ENCODE results near the gene GGN.
"Not testable (repeated sequence)": the region's sequence is repeated elsewhere in the genome, so short reads cannot be mapped to it uniquely, and the experiment has no call there.

Gene GGN

GRCh38 chr19:38387550-38388348, at the start of gene GGN:
GGN (minus strand) TSS chr19:38388034; CDS start chr19:38387261, 773 bp downstream.
- DNase-seq (ENCODE audit: low read depth) = peak; percentile 51

- no peak for DNase-seq (ENCODE audit: low read depth)
Observed at GRCh38 chr19:38437295-38437694, 49.5 kb upstream of the GGN start.

GRCh38 chr19:38434549-38435051, 46.8 kb upstream of the GGN start:
- DNase-seq (ENCODE audit: low read depth) = no peak

GRCh38 chr19:38433268-38433733, 45.5 kb upstream of the GGN start, which contains the start of gene RYR1:
RYR1 (plus strand) TSS chr19:38433691; CDS start chr19:38433830, 139 bp downstream.
- no peak for DNase-seq (ENCODE audit: low read depth)

- no peak for DNase-seq (ENCODE audit: low read depth)
Observed at GRCh38 chr19:38430931-38431330, 43.1 kb upstream of the GGN start.

GRCh38 chr19:38429811-38430156, 42.0 kb upstream of the GGN start:
- DNase-seq (ENCODE audit: low read depth) = no peak

- no peak for DNase-seq (ENCODE audit: low read depth)
Observed at GRCh38 chr19:38429055-38429810, 41.4 kb upstream of the GGN start.

GRCh38 chr19:38427035-38427677, 39.3 kb upstream of the GGN start:
- not testable (repeated sequence) for DNase-seq (ENCODE audit: low read depth)

- DNase-seq (ENCODE audit: low read depth) = no peak
Observed at GRCh38 chr19:38425810-38426466, 38.1 kb upstream of the GGN start, which contains the start of gene RASGRP4. RASGRP4 (minus strand) TSS chr19:38426219; CDS start chr19:38426091, 128 bp downstream.

GRCh38 chr19:38425222-38425809, 37.5 kb upstream of the GGN start:
- DNase-seq (ENCODE audit: low read depth) = no peak

- DNase-seq (ENCODE audit: low read depth) = no peak
Observed at GRCh38 chr19:38424272-38424671, 36.4 kb upstream of the GGN start.

GRCh38 chr19:38422438-38422837, 34.6 kb upstream of the GGN start:
- DNase-seq (ENCODE audit: low read depth) = no peak

GRCh38 chr19:38421856-38422255, 34.0 kb upstream of the GGN start:
- no peak for DNase-seq (ENCODE audit: low read depth)

GRCh38 chr19:38420935-38421334, 33.1 kb upstream of the GGN start:
- DNase-seq (ENCODE audit: low read depth) = no peak

- DNase-seq (ENCODE audit: low read depth) = no peak
Observed at GRCh38 chr19:38417544-38418506, 30.0 kb upstream of the GGN start.

GRCh38 chr19:38417146-38417543, 29.3 kb upstream of the GGN start:
- no peak for DNase-seq (ENCODE audit: low read depth)

- DNase-seq (ENCODE audit: low read depth) = no peak
Observed at GRCh38 chr19:38413416-38413815, 25.6 kb upstream of the GGN start.

- no peak for DNase-seq (ENCODE audit: low read depth)
Observed at GRCh38 chr19:38412961-38413360, 25.1 kb upstream of the GGN start.

- DNase-seq (ENCODE audit: low read depth) = no peak
Observed at GRCh38 chr19:38412491-38412890, 24.7 kb upstream of the GGN start.

GRCh38 chr19:38411898-38412297, 24.1 kb upstream of the GGN start:
- not testable (repeated sequence) for DNase-seq (ENCODE audit: low read depth)

Data from GM04503 (cell line).